HepG2 (cell line): ENCODE results near the gene GNAI2. TPM values are rescaled to one million over a fixed set of nuclear protein-coding genes. Genes with fewer than 3 reads are reported as not detected.

Source experiments
- AGO2 ChIP-seq: fragments of 200-400 bp; formaldehyde crosslinking; optimal IDR thresholded peaks from 2 replicates; pipeline ENCODE3; 2017; ENCODE audit warnings: mild to moderate bottlenecking, low read depth, low read length, moderate library complexity
- CEBPG ChIP-seq: IDR thresholded peaks from 2 replicates; pipeline ENCODE4 v1.6.1; 2016
- GMEB2 ChIP-seq: IDR thresholded peaks from 2 replicates; pipeline ENCODE4 v1.6.1; 2016; ENCODE audit warnings: missing biosample characterization, missing genetic modification reagents, low read depth
- HMGXB3 ChIP-seq: sonication (generic); formaldehyde crosslinking; IDR thresholded peaks from 2 replicates; pipeline ENCODE4 v1.4.0; 2020; ENCODE audit warnings: missing genetic modification reagents, borderline replicate concordance
- PAXIP1 ChIP-seq: sonication (generic); formaldehyde crosslinking; conservative IDR thresholded peaks from 2 replicates; pipeline ENCODE4 v1.4.0; 2020; ENCODE audit warnings: mild to moderate bottlenecking, missing genetic modification reagents, moderate library complexity
- SSRP1 ChIP-seq: IDR thresholded peaks from 2 replicates; pipeline ENCODE4 v1.6.1; 2016; ENCODE audit warnings: control low read depth
- ZBTB38 ChIP-seq: sonication (generic); formaldehyde crosslinking; IDR thresholded peaks from 2 replicates; pipeline ENCODE4 v1.5.1; 2020; ENCODE audit warnings: mild to moderate bottlenecking, missing genetic modification reagents
- ZNF510 ChIP-seq: sonication (generic); formaldehyde crosslinking; IDR thresholded peaks from 2 replicates; pipeline ENCODE4 v1.4.0; 2020; ENCODE audit warnings: low read depth, mild to moderate bottlenecking, missing genetic modification reagents
- ZNF749 ChIP-seq: sonication (generic); formaldehyde crosslinking; IDR thresholded peaks from 2 replicates; pipeline ENCODE4 v1.8.0; 2022; ENCODE audit warnings: mild to moderate bottlenecking, missing genetic modification reagents, moderate library complexity, borderline replicate concordance
- polyA plus RNA-seq, 8 experiments: library from polyadenylated mRNA; depleted of rRNA in 3 of 8; stranded (reverse) in 7 of 8; unstranded in 1 of 8; fragments of >200 nt; fragmentation: Illumina TruSeq in 4 of 8; extraction: Trizol in 4 of 8; gene quantifications; 2 replicates each; pipeline versions ENCODE4 v1.2.1 to v1.2.3, GENCODE V29; 2011 to 2016; ENCODE audit warnings: low read depth in 4 of 8, missing spikeins in 1 of 8, mixed read lengths in 1 of 8; ENCODE audit not compliant: insufficient read depth in 1 of 8
- total RNA-seq, 5 experiments: library from RNA; depleted of rRNA; stranded (reverse); fragments of >200 nt; fragmentation: Illumina TruSeq; extraction: Trizol; gene quantifications; 2 replicates each; pipeline ENCODE4 v1.2.3, GENCODE V29; 2016; ENCODE audit warnings: low read depth in 1 of 5

Gene GNAI2
- total and polyA plus RNA-seq, 2 of the 13 experiments (the other 11 are each of a cell fraction or from before 2014, with no cell fraction given): 51.1 to 66.2 TPM

GRCh38 chr3:50267280-50267913, 31.4 kb downstream of the GNAI2 start (continued):
- TF ChIP-seq GMEB2 (CRISPR knock-in tag) (no peak), ZNF510 (no peak), PAXIP1 (CRISPR knock-in tag) (no peak), AGO2 (peak; percentile 63), SSRP1 (CRISPR knock-in tag) (no peak), ZBTB38 (no peak), HMGXB3 (CRISPR knock-in tag) (no peak), CEBPG (no peak), ZNF749 (CRISPR knock-in tag) (no peak)
- TF ChIP-seq, all 625 proteins: peak for 7
